Glomerular endothelial cell (primary cell): ENCODE measurements around the gene MAPRE2. TPM values are rescaled to one million over a fixed set of nuclear protein-coding genes. Genes with fewer than 3 reads are reported as not detected.
"Not testable (repeated sequence)": the region's sequence is repeated elsewhere in the genome, so short reads cannot be mapped to it uniquely, and the experiment has no call there.

Source experiments
- DNase-seq: peaks from one replicate; pipeline ENCODE4 v3.0.0-alpha.2; 2011; ENCODE audit warnings: low read depth, low spot score; ENCODE audit errors: extremely low read depth
- total RNA-seq: library from RNA; depleted of rRNA; stranded (reverse); fragments of >200 nt; gene quantifications from 2 replicates; pipeline ENCODE4 v1.2.3, GENCODE V29; 2015

The MAPRE2 gene
- total RNA-seq, 1 donor from 2014 or later = 60.0 TPM

DNA sequence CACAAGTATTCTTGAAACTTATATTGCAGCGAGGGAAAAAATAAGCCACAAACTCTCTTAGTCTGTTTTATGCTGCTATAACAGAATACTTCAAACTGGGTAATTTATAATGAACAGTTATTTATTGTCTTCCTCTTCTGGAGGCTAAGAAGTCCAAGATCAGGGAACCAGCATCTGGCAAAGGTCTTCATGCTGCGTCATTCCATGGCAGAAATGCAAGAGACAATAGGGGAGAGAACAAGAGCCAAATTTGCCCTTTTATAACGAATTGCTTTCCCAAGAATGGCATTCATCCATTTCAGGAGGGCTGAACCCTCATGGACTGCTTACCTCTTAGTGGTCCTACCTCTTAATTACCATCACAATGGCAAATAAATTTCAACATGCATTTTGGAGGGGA, 46.5 kb downstream of the MAPRE2 start:
- no peak for DNase-seq

DNA sequence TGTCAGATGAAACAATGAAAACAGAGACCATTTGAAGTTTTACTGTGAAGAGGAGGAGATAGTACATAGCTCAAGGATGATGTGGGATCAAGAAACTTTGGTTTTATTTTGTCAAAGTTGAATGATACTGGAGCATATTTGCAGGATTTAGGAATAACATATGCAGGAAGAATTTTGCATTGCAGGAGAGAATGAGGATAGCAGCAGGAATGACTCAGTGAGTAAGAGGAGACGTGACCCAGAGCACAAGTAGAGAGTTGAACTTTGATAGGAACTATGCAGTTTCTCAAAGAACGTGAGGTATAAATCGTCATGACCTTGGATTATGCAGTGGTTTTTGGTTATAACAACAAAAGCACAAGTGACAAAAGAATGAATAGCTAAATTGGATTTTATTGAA, 47.7 kb downstream of the MAPRE2 start:
- DNase-seq = no peak

GRCh38 chr18:35089382-35089781, 48.2 kb downstream of the MAPRE2 start:
- DNase-seq = no peak

DNA sequence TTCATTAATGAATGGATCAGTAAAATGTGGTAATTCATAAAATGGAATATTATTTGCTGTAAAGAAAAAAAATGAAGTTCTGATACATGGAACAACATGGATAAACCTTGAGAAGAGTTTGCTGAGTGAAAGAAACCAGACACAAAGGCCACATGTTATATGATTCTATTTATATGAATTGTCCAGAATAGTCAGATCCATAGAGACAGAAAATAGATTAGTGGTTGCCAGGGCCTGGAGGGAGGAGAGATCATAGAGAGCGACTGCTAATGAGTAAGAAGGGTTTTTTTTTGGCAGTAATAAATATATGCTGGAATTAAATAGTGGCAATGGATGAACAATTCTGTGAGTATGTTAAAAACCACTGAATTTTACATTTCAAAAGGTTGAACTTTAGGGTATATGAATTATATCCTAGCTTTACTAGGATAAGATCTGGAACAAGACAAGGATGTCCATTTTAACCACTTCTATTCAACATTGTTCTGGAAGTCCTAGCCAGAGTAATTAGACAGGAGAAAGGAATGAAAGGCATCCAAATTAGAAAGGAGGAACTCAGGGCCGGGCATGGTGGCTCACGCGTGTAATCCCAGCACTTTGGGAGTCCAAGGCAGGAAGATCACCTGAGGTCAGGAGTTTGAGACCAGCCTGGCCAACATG, 48.8 kb downstream of the MAPRE2 start:
- no peak for DNase-seq

DNA sequence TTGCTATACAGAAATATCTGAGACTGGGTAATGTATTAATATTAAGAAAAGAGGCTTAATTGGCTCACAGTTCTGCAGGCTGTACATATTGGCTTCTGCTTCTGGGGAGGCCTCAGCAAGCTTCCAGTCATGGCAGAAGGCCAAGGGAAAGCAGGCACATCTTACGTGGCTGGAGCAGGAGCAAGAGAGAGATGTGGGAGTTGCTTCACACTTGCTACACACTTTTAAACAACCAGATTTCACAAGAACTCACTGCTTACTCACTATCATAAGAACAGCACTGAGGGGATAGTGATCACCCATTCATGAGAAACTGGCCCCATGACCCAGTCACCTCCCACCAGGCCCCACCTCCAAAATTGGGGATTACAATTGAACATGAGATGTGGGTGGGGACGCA, 50.6 kb downstream of the MAPRE2 start:
- no peak for DNase-seq

DNA sequence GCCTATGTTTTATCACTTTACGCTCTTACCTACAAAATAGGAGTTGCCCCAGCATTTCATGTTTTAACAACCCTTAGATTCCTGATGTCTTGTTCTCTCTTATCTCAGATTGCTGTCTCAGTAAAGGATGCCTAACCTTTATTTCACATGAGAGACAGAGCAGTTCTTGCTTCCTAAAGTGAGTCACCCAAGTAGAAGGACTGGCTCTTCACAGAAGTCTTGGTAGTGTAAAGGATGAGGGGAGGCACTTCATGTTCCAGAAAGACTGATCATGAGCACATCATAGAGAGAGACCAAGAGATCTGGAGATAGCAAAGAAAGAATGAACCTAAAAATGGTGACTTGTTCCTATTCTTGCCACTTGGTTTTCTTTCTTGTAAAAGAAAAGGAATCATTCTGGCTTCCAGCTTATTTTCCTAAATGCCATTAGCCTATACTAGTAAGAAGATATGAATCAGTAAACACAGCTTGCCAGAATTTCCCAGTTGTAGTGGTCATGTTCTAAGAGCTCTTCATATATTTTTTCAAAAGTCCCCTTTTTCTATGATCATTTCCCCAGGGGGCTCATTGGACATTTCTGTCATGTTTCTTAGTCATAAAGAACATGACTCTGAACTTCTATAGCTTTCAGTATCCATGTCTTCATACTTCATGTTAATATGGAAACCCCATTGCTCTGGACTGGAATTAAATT, 54.9 kb downstream of the MAPRE2 start:
- no peak for DNase-seq

- DNase-seq = no peak
These were observed 55.4 kb downstream of the MAPRE2 start for GRCh38 chr18:35096677-35097011.

GRCh38 chr18:35097195-35097594, 56.0 kb downstream of the MAPRE2 start:
- DNase-seq = no peak

- no peak for DNase-seq
These were observed 56.5 kb downstream of the MAPRE2 start for GRCh38 chr18:35097763-35098162.

- no peak for DNase-seq
These were observed 58.7 kb downstream of the MAPRE2 start for GRCh38 chr18:35099911-35100310.

- DNase-seq = no peak
These were observed 63.3 kb downstream of the MAPRE2 start for GRCh38 chr18:35104391-35105051.

DNA sequence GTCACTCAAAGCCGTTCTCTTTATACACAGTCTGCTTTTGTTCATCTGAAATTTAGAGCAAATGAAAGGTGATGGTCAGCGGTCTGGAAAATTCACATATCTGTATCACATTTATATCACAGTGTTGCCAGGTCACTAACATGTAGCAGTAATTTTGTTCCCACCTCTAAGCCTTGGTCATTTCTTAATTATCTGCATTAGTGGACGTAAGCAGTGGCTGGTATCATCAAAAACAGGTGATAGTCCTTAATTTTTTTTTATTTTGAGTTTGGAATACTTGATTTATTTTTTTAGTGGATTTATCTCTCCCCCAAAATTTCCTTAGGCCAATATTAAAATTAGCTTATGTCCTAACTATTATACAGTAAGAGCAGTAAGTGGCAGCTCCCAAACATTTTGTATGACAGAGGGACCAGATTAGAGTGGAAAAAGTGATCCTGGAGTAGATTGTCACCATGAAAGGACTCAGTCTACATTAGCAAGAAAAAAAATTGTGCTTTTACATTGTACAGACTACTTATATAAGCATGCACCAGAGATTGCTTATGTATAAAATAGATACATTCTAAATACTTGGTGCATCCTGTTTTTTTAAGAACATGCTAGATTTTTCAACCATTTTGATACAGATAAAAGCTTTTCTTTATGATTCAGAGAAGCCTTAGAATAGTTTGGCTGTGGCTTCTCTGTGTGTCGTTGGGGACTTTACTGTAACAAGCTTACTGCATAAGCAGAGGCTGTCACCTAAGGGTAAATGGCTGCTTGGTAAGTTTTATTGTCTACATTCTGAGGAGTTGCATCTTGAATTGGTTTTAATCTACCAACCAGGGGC, 65.0 kb downstream of the MAPRE2 start:
- DNase-seq = no peak

- no peak for DNase-seq
These were observed 65.6 kb downstream of the MAPRE2 start for GRCh38 chr18:35106845-35107148.

DNA sequence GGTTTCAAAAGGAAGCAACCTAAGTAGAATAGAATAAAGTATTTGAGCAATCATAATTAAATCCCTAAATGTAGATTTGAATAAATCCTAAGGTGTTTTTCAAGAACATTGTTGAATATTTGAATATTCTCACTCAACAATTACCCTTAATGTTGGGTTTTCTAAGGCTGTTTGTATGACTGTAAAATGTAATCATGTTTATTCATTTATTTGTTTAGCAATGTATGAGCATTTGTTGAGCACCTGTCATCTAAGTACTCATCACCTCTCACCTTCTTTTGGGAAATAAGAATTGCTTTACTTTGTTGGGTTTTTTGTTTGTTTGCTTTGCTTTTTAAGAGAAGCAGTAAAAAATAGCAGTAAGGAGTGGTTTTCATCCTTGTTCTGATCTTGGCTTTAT, 66.0 kb downstream of the MAPRE2 start:
- DNase-seq = no peak

- DNase-seq = not testable (repeated sequence)
These were observed 66.9 kb downstream of the MAPRE2 start for GRCh38 chr18:35108088-35108487.

DNA sequence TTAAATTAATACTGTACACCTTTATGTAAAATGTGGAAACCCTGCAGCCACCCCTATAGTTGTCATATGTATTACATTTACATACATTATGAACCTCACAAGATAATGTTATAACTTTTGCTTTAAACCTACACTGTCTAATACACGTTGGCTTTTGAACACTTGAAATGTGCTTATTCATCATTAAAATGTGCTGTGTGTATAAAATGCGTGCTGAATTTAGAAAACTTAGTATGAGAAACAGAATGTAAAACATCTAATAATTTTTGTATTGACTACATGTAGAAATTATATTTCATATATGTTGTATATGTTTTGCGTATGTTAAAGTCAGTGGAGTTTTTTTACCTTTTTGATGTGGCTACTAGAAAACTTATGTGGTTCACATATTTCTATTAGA, 68.8 kb downstream of the MAPRE2 start:
- no peak for DNase-seq

DNA sequence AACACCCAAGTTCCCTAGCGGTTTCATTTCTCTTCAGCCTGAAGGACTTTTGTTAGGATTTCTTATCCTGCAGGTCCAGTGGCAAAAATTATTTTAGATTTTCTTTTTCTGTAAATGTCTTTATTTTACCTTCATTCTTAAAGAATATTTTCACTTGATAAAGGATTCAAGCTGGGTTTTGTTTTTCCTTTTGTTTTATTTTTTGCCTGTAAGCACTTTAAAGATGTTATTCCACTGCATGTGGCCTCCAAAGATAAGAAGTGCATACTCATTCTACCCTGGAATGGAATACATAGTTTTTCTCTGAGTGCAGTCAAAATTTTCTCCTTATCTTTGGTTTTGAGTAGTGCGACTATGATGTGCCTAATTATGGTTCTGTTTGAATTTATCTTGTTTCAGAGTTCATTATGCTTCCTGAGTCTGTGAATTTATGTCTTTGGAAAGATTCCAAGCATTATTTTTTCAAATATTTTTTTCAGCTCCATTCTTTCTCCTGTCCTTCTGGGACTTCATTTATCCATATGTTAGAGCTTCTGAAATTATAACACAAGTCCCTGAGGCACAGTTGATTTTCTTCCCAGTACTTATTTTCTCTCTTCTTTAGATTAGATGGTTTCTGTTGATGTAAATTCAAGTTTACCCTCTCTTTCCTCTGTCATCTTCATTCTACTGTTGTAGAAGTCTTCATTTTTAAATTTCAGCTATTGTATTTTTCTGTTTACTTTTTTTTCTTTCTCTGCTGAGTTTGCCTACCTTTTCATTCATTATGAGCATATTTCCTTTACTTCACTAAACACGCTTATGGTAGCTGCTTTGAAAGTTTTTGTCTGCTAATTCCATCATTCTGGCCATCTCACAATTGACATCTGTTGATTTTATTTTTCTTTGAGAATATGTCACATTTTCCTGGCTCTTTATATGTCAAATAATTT, 69.6 kb downstream of the MAPRE2 start:
- DNase-seq = no peak

GRCh38 chr18:35112696-35113095, 71.5 kb downstream of the MAPRE2 start:
- DNase-seq = no peak

- no peak for DNase-seq
These were observed 73.1 kb downstream of the MAPRE2 start for GRCh38 chr18:35114305-35114704.

DNA sequence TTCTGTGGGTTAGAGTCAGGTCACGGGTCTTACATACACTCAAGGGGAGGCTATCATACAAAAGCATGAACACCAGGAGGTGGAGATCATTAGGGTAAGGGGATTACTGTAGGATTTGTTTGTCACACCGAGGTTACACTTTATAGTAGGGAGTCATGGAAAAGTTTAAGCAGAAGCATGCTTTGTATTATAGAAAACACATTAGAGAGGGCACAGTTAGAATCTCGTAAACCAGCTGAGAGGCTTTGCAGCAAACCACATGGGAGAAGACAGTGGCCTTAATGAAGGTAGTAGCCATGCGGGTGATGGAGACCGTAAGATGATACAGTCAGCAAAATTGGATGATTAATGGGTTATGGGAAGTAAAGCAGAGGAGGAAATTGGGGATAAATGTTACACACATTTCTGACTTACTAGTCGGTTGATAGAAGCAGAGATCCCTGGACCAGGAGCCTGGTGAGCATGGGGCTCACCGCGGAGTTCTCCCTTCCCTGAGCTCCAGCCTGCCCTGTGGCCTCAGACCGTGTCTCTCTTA, 75.6 kb downstream of the MAPRE2 start:
- no peak for DNase-seq
